Activated CD8-positive, alpha-beta T cell treated with anti-CD3 and anti-CD28 coated beads for 36 hours (primary cell): ENCODE measurements around the gene NUDT14. TPM values are rescaled to one million over a fixed set of nuclear protein-coding genes. Genes with fewer than 3 reads are reported as not detected.

Experiments used
- ATAC-seq: fragments of 200-7000 bp; cut with Tn5 transposase; one replicate; pipeline ENCODE4 v1.10.0; 2021; ENCODE audit warnings: mild to moderate bottlenecking, moderate library complexity
- CTCF ChIA-PET: fragments of 350-600 bp; sonication (Branson Sonifier 250); formaldehyde crosslinking; loops from one replicate; lab custom pipeline; 2021; ENCODE audit warnings: antibody characterized with exemption; lab: Charles Lee
- POLR2A ChIA-PET: fragments of 350-600 bp; sonication (Branson Sonifier 250); formaldehyde crosslinking; loops from one replicate; lab custom pipeline; 2021; ENCODE audit warnings: antibody characterized with exemption; lab: Charles Lee
- DNase-seq: peaks from one replicate; pipeline ENCODE4 v3.0.0-alpha.2; 2020
- H3K27ac Mint-ChIP-seq: one replicate; pipeline ENCODE4 v1.8.0; 2021; ENCODE audit warnings: mild to moderate bottlenecking, mixed read lengths
- H3K27me3 Mint-ChIP-seq: one replicate; pipeline ENCODE4 v1.8.0; 2021; ENCODE audit warnings: mixed read lengths
- H3K36me3 Mint-ChIP-seq: one replicate; pipeline ENCODE4 v1.8.0; 2021; ENCODE audit warnings: low read depth, mixed read lengths
- H3K4me1 Mint-ChIP-seq: one replicate; pipeline ENCODE4 v1.8.0; 2021; ENCODE audit warnings: low read depth, mixed read lengths
- H3K4me3 Mint-ChIP-seq: one replicate; pipeline ENCODE4 v1.8.0; 2021; ENCODE audit warnings: mild to moderate bottlenecking, moderate library complexity, mixed read lengths
- H3K9me3 Mint-ChIP-seq: one replicate; pipeline ENCODE4 v1.8.0; 2021; ENCODE audit warnings: mixed read lengths
- intact Hi-C: fragments of 100-400 bp; cut with micrococcal nuclease; formaldehyde crosslinking; loops from one replicate; pipeline ENCODE4 v1.10.0; 2022
- total RNA-seq, 2 experiments: library from RNA; stranded (reverse); gene quantifications; one replicate each; pipeline ENCODE4 v1.2.3, GENCODE V29; 2021
- TF ChIP-seq, protein P1 (sequence below): fragments of 200-600 bp; IDR thresholded peaks from one replicate; pipeline ENCODE4 v1.8.0; 2022; ENCODE audit warnings: antibody characterized with exemption, mild to moderate bottlenecking

The NUDT14 gene
- total RNA-seq, 2 experiments from 2014 or later: 9.3 to 9.7 TPM

DNA sequence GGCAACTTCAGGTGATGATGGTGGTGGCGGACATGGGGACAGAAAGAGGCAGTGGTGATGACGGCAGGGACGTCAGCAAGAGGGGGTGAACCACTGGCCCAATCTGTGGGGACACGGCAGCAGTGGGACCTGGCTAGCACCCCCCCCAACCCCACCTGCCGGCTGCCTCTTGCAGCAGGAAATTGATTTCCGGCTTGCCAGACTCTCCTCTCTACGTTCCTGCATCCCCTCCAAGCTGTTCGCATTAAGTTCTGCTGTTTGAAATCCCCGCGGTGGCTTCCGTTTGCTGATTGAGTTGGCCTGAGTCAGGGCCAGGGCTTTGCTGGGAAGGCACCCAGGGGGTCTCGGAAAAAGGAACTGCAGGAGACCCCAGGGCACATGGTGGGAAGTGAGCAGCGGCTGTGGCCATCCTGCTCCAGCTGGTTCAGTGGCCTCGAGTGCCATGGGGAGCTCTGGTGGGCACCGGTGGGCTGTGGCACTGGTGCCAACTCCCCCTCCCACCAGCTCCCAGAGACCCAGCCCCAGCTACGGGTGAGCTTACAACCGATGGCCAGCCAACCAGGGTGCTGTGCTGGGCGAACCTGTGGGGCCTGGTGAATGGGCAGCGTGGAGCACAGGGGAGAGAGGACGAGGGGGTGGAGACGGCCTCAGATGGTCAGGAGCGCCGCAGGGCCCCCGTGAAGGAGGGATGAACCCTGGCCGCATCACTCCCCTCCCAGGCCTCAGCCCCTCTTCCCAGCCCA, 14.6 kb upstream of the NUDT14 start:
- intact Hi-C loops: no loop called here
- no peak overlapping the region for H3K27ac Mint-ChIP-seq
- ChIA-PET CTCF (interaction anchor here (0.9 to 2.6 kb wide), 4 partner anchors 11 to 156 kb away, joined by 3 to 10 read pairs (median 4); no protein-coding TSS in a partner anchor), POLR2A (interaction anchor here (2.2 kb wide), 1 partner anchor 14 kb away, joined by 7 read pairs; no protein-coding TSS in a partner anchor)
- TF ChIP-seq, protein P1, sequence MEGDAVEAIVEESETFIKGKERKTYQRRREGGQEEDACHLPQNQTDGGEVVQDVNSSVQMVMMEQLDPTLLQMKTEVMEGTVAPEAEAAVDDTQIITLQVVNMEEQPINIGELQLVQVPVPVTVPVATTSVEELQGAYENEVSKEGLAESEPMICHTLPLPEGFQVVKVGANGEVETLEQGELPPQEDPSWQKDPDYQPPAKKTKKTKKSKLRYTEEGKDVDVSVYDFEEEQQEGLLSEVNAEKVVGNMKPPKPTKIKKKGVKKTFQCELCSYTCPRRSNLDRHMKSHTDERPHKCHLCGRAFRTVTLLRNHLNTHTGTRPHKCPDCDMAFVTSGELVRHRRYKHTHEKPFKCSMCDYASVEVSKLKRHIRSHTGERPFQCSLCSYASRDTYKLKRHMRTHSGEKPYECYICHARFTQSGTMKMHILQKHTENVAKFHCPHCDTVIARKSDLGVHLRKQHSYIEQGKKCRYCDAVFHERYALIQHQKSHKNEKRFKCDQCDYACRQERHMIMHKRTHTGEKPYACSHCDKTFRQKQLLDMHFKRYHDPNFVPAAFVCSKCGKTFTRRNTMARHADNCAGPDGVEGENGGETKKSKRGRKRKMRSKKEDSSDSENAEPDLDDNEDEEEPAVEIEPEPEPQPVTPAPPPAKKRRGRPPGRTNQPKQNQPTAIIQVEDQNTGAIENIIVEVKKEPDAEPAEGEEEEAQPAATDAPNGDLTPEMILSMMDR: no peak
- peaks cover 28% of the 10 kb centered on the region for H3K4me1 Mint-ChIP-seq
- peak; percentile 6 for ATAC-seq
- DNase-seq: peak; percentile 59
- no peak overlapping the region for H3K4me3 Mint-ChIP-seq
- peaks cover 26% of the 10 kb centered on the region for H3K27me3 Mint-ChIP-seq
- no peaks in the 10 kb centered on the region for H3K36me3 Mint-ChIP-seq
- H3K9me3 Mint-ChIP-seq: no peaks in the 10 kb centered on the region

DNA sequence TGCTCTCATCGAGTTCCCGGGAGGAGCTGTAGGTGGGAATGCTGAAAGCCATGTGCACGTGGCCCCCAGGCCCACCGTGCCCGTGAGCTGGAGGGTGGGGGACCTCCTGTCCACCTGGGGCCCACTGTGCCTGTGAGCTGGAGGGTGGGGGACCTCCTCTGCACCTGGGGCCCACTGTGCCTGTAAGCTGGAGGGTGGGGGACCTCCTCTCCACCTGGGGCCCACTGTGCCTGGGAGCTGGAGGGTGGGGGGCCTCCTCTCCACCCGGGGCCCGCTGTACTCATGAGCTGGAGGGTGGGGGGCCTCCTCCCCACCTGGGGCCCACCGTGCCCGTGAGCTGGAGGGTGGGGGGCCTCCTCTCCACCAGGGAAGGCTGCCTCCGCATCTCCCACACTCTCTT, 13.9 kb upstream of the NUDT14 start:
- Mint-ChIP-seq H3K36me3 (no peaks in the 10 kb centered on the region), H3K27me3 (peaks cover 22% of the 10 kb centered on the region), H3K27ac (no peak overlapping the region), H3K4me1 (peaks cover 28% of the 10 kb centered on the region), H3K9me3 (no peaks in the 10 kb centered on the region), H3K4me3 (no peak overlapping the region)
- intact Hi-C loops: no loop called here
- POLR2A ChIA-PET: interaction anchor here (2.2 kb wide), 1 partner anchor 13 kb away, joined by 7 read pairs; no protein-coding TSS in a partner anchor
- TF ChIP-seq, protein P1: no peak
- CTCF ChIA-PET: interaction anchor here (0.9 to 2.6 kb wide), 4 partner anchors 11 to 156 kb away, joined by 3 to 10 read pairs (median 4); no protein-coding TSS in a partner anchor
- no peak for ATAC-seq
- no peak for DNase-seq

DNA sequence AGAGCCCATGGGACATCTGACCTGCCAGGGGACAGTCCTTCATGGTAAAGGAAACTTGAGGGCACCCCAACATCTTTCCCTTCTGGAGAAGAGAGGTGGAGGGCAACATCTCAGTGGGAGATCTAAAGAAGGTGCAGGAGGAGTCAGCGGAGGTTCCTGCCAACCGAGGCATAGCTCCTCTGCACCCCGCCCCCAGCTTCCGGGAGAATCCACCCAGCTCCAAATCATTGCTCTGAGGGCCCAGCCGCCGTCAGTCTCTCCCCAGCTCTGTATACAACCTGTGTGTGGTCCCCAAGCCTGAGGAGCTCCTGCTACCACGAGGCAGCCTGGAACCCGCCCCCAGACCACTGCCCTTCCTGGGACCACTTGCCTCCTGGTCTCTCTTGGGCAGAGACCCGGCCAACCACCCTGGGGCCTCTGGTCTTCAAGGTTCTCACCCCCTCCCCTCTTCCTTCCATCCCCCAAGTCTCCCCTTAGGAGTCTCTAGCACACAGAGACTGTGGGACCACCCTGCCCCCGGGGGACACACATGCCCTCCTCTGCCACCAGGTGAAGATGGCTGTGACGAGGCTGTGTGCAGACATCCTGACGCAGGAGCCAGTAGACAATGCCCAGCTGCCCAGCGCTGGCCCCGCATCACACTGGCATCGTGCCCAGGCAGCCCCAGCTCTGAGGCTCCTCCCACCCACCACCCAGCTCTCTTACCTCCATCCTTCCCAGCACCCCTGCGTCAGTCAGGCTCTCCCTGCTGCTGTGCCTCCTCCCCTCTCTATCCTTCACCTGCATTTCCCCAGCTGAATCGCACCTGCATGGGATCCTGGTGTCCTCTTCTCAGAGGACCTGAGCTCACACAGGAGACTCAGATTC, 13.0 kb upstream of the NUDT14 start:
- TF ChIP-seq, protein P1: no peak
- H3K36me3 Mint-ChIP-seq: no peaks in the 10 kb centered on the region
- DNase-seq: peak; percentile 83
- peaks cover 28% of the 10 kb centered on the region for H3K4me1 Mint-ChIP-seq
- CTCF ChIA-PET: interaction anchor here (0.9 to 2.6 kb wide), 6 partner anchors 10 to 157 kb away, joined by 3 to 10 read pairs (median 4); no protein-coding TSS in a partner anchor
- peaks cover 18% of the 10 kb centered on the region for H3K27me3 Mint-ChIP-seq
- H3K27ac Mint-ChIP-seq: no peak overlapping the region
- H3K9me3 Mint-ChIP-seq: no peaks in the 10 kb centered on the region
- POLR2A ChIA-PET: interaction anchor here (0.9 to 2.2 kb wide), 2 partner anchors 9 to 12 kb away, joined by 3 to 7 read pairs; no protein-coding TSS in a partner anchor
- ATAC-seq: peak; percentile 63
- no peak overlapping the region for H3K4me3 Mint-ChIP-seq
- intact Hi-C loops: no loop called here

DNA sequence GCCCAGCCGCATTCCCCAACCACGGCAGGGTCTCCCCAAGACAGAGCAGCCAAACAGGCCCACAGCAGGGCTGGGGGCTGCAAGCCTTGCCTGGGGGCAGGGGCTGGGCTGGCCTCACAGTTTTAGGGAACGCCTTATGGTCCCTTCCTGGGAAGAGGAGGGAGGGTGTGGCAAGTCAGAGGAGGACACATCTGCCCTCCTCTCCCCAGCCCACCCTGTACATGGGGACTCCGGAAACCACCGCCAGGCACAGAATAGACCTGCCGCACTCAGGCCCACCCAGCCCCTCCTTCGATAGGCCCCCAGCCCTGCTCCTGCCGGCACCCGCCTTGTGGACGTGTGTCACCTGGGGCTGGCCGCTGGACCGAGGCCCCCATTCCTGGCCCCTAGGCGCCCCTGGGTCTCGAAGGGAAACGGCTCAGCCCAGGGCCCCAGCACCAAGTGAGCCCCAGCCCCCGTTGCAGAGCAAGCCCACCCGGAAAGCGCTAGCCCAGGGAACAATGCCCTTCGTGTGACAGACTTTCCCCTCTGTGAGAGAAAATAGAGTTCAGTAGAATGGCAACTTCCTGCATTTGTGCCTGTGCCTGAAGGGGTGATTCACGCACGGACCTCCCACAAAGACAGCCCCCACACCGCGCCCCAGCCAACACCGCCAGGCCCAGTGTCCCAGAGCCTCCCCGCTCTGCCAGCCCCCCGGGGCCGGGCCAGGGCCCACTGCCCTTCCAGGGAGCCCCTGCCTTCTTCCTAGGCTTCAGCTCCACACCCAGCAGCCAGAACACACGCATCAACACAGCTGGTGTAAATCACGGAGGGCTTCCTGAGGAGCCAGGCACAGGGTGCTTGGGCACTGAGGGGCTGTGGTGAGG, 12.0 kb upstream of the NUDT14 start:
- Mint-ChIP-seq H3K4me3 (peak overlapping the region; percentile 7), H3K27ac (peak overlapping the region; percentile 61), H3K4me1 (peaks cover 28% of the 10 kb centered on the region), H3K27me3 (peaks cover 14% of the 10 kb centered on the region), H3K9me3 (peaks cover 3% of the 10 kb centered on the region), H3K36me3 (no peaks in the 10 kb centered on the region)
- TF ChIP-seq, protein P1: no peak
- intact Hi-C loops: no loop called here
- ChIA-PET CTCF (interaction anchor here (0.9 to 2.6 kb wide), 3 partner anchors 11 to 158 kb away, joined by 3 to 10 read pairs (median 7); no protein-coding TSS in a partner anchor), POLR2A (interaction anchor here (0.7 to 0.9 kb wide), 2 partner anchors 8 to 10 kb away, joined by 3 read pairs; no protein-coding TSS in a partner anchor)
- DNase-seq (peak; percentile 66), ATAC-seq (peak; percentile 65)
